ENCODE results near the gene SLC15A1.

GRCh38 chr13:98687319-98687718 is 65.2 kb downstream of the SLC15A1 start:
- TF ChIP-seq POLR2AphosphoS5 (IDR thresholded peaks at IDR 0.05) (no peak), CTCF (IDR thresholded peaks at IDR 0.05) (no peak)
